K562 (cell line): Measurements from ENCODE around the gene HDAC9. TPM values are rescaled to one million over a fixed set of nuclear protein-coding genes. Genes with fewer than 3 reads are reported as not detected.

Experiments
- ATAC-seq: fragments of 200-7000 bp; cut with Tn5 transposase; 3 replicates; pipeline ENCODE4 v1.9.1; 2020; ENCODE audit warnings: moderate library complexity
- BruUV-seq: library from RNA; stranded (reverse); fragments of 400-500 nt; replicated peaks from 2 replicates; lab custom pipeline; 2021; lab: Mats Ljungman, UMichigan
- CTCF ChIA-PET: fragments of 300-600 bp; formaldehyde crosslinking; extraction: SDS; loops from one replicate; lab custom pipeline; 2021; ENCODE audit warnings: low intra/inter-chr PET ratio; lab: Yijun Ruan, JAX
- POLR2A ChIA-PET: fragments of 300-600, 350-650 bp; sonication (Branson Sonifier 250); formaldehyde crosslinking; extraction: SDS; loops from one replicate; lab custom pipeline; 2021; ENCODE audit warnings: antibody characterized with exemption, inconsistent platforms; lab: Yijun Ruan, JAX
- DNase-seq, 4 experiments: peaks; one replicate each; pipeline versions ENCODE4 v3.0.0 to v3.0.0-alpha.2; 2011 to 2018; ENCODE audit warnings: low spot score in 3 of 4, mixed read lengths in 3 of 4; ENCODE audit errors: extremely low read depth in 1 of 4
- FAIRE-seq: peaks from 2 replicates; lab custom pipeline; 2011; peaks lifted over from hg19 to GRCh38; lab: Jason Lieb, UNC
- H2AFZ ChIP-seq: 2 replicates; pipeline ENCODE4 v1.6.0; 2011; ENCODE audit warnings: low read depth, low read length, control low read depth, inconsistent platforms
- H3K27ac ChIP-seq: fragments of 200-600 bp; 3 replicates; pipeline ENCODE4 v1.8.0; 2011; ENCODE audit warnings: low read depth, mild to moderate bottlenecking, control low read depth, inconsistent platforms, low read length, moderate library complexity, mixed read lengths; ENCODE audit errors: extremely low read depth
- H3K27me3 ChIP-seq, 2 experiments: fragments of 300-600 bp in 1 of 2; 2 replicates in 1 of 2; 3 replicates in 1 of 2; pipeline versions ENCODE4 v1.6.0 to v1.8.0; 2011; ENCODE audit warnings: inconsistent platforms in 2 of 2, low read length in 2 of 2, mild to moderate bottlenecking in 1 of 2, mixed read lengths in 1 of 2, moderate library complexity in 1 of 2; ENCODE audit not compliant: control insufficient read depth in 2 of 2, insufficient read depth in 2 of 2
- H3K36me3 ChIP-seq: fragments of 300-600 bp; 3 replicates; pipeline ENCODE4 v1.8.0; 2011; ENCODE audit warnings: mild to moderate bottlenecking, low read length, inconsistent platforms; ENCODE audit not compliant: control insufficient read depth, insufficient read depth
- H3K4me1 ChIP-seq, 2 experiments: fragments of 200-600 bp in 1 of 2; replicated peaks in 1 of 2; 2 replicates in 1 of 2; 3 replicates in 1 of 2; pipeline versions ENCODE4 v1.5.1 to v1.8.0; 2011; ENCODE audit warnings: inconsistent platforms in 2 of 2, low read length in 2 of 2, mild to moderate bottlenecking in 1 of 2, mixed read lengths in 1 of 2, moderate library complexity in 1 of 2; ENCODE audit not compliant: control insufficient read depth in 2 of 2, insufficient read depth in 2 of 2
- H3K4me2 ChIP-seq: 2 replicates; pipeline ENCODE4 v1.6.1; 2011; ENCODE audit warnings: low read length, control low read depth, inconsistent platforms, mixed read lengths; ENCODE audit not compliant: insufficient read depth
- H3K4me3 ChIP-seq: fragments of 200-600 bp; sonication (generic), shearing (Covaris generic); 2 replicates; pipeline ENCODE4 v1.5.1; 2016; ENCODE audit warnings: control low read depth, inconsistent platforms
- H3K79me2 ChIP-seq: fragments of 200-600 bp; 3 replicates; pipeline ENCODE4 v1.8.0; 2011; ENCODE audit warnings: low read length, inconsistent platforms; ENCODE audit not compliant: control insufficient read depth, insufficient read depth
- H3K9ac ChIP-seq, 2 experiments: 2 replicates each; pipeline versions ENCODE4 v1.6.0 to v1.6.1; 2011; ENCODE audit warnings: low read depth in 2 of 2, low read length in 2 of 2, control low read depth in 1 of 2, inconsistent platforms in 1 of 2, mild to moderate bottlenecking in 1 of 2, mixed read lengths in 1 of 2; ENCODE audit not compliant: insufficient read depth in 1 of 2
- H3K9me1 ChIP-seq: one replicate; pipeline ENCODE4 v1.6.0; 2011; ENCODE audit warnings: inconsistent platforms, mild to moderate bottlenecking, low read length, moderate library complexity; ENCODE audit not compliant: control insufficient read depth, insufficient read depth
- H3K9me3 ChIP-seq: replicated peaks from 2 replicates; pipeline ENCODE4 v1.5.1; 2011; ENCODE audit warnings: low read depth, low read length, inconsistent platforms; ENCODE audit not compliant: control insufficient read depth, insufficient read depth
- H4K20me1 ChIP-seq: replicated peaks from 2 replicates; pipeline ENCODE4 v1.6.1; 2011; ENCODE audit warnings: low read length, inconsistent platforms, mixed read lengths; ENCODE audit not compliant: control insufficient read depth, insufficient read depth
- HMG20B ChIP-seq: fragments of 250-450 bp; sonication (Bioruptor Pico); IDR thresholded peaks from 2 replicates; pipeline ENCODE4 v1.5.0; 2021; ENCODE audit warnings: mild to moderate bottlenecking
- WGBS: fragments of 100-300 bp; shearing (Covaris generic); methylation state at CpG from one replicate; pipeline ENCODE4 v1.1.6; 2016; ENCODE audit warnings: low coverage, mixed read lengths; ENCODE audit not compliant: insufficient coverage; ENCODE audit errors: missing lambda C conversion rate; 5-methylcytosine and 5-hydroxymethylcytosine counted together
- in situ Hi-C: fragments of 300-500 bp; cut with MboI; formaldehyde crosslinking; loops from 4 replicates; pipeline ENCODE4 v1.15.0; 2018; ENCODE audit warnings: inconsistent platforms, mixed read lengths
- intact Hi-C: fragments of 100-400 bp; cut with micrococcal nuclease; formaldehyde crosslinking; loops from 2 replicates; pipeline ENCODE4 v1.14.2; 2022
- polyA plus RNA-seq, 8 experiments: library from polyadenylated mRNA; depleted of rRNA in 4 of 8; stranded (reverse) in 5 of 8; unstranded in 3 of 8; fragments of >200 nt; fragmentation: Nextera tagmentation in 2 of 8; fragmentation: Illumina TruSeq in 1 of 8; extraction: Ambion mirVana in 2 of 8; extraction: Trizol in 1 of 8; gene quantifications; 2 replicates each; pipeline versions ENCODE4 v1.2.1 to v1.2.3, GENCODE V29; 2011 to 2014; ENCODE audit warnings: inconsistent platforms in 1 of 8, missing spikeins in 1 of 8
- total RNA-seq, 7 experiments: library from RNA; depleted of rRNA in 6 of 7; stranded (reverse); fragments of >200 nt in 6 of 7; fragmentation: Illumina TruSeq in 2 of 7; extraction: Trizol in 2 of 7; gene quantifications; 2 replicates each; pipeline versions ENCODE4 v1.2.1 to v1.2.3, GENCODE V29; 2011 to 2021; ENCODE audit warnings: low replicate concordance in 1 of 7
- TF ChIP-seq, protein P1 (sequence below), 3 experiments: IDR thresholded peaks in 2 of 3; conservative IDR thresholded peaks in 1 of 3; 2 replicates each; pipeline ENCODE4 v1.5.1; 2011 to 2012; ENCODE audit warnings: low read length in 3 of 3, mild to moderate bottlenecking in 3 of 3, control low read depth in 2 of 3, improper control_type of control experiment in 1 of 3, inconsistent platforms in 1 of 3, low read depth in 1 of 3, mixed read lengths in 1 of 3, moderate library complexity in 1 of 3; ENCODE audit not compliant: insufficient read depth in 2 of 3

The HDAC9 gene
- total and polyA plus RNA-seq, 9 of the 15 experiments (the other 6 are each of a cell fraction or from before 2014, with no cell fraction given) = 0.08 to 0.91 (median 0.33) TPM

DNA sequence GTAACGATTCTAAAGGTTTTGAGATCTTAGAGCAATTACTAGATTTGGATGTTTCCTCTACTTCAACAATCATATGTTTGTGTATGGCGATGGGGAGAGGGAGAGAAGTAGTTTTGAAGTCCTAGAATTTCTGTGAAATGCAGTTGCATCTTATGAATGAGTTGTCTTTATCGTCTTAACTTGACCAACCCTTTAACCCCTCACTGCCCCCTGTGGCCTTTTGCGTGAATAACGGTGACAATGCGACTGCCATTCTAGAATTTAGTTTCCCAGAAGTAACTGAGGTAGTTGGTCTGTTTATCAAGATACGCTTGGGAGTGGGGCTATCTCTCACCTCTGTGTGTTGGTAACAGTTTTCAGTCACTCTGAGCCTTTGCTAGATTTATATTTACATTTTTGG is 204.6 kb downstream of the HDAC9 start:
- TF ChIP-seq, protein P1, sequence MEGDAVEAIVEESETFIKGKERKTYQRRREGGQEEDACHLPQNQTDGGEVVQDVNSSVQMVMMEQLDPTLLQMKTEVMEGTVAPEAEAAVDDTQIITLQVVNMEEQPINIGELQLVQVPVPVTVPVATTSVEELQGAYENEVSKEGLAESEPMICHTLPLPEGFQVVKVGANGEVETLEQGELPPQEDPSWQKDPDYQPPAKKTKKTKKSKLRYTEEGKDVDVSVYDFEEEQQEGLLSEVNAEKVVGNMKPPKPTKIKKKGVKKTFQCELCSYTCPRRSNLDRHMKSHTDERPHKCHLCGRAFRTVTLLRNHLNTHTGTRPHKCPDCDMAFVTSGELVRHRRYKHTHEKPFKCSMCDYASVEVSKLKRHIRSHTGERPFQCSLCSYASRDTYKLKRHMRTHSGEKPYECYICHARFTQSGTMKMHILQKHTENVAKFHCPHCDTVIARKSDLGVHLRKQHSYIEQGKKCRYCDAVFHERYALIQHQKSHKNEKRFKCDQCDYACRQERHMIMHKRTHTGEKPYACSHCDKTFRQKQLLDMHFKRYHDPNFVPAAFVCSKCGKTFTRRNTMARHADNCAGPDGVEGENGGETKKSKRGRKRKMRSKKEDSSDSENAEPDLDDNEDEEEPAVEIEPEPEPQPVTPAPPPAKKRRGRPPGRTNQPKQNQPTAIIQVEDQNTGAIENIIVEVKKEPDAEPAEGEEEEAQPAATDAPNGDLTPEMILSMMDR (IDR thresholded peaks at IDR 0.05 in 2 of 3, conservative IDR thresholded peaks at IDR 0.05 in 1 of 3; ENCODE audit: insufficient read depth in 2 of 3, low read depth in 1 of 3, low read length in 3 of 3) = peak in 2 of 3 experiments; percentile 7 to 11; a peak in 1 of 6 replicates
- no peak for TF ChIP-seq HMG20B (CRISPR knock-in tag)
- BruUV-seq = no TSS peak
- Histone ChIP-seq H3K9ac (no peak overlapping the region), H3K4me2 (no peak overlapping the region), H3K36me3 (no peaks in the 10 kb centered on the region), H3K27ac (no peak overlapping the region), H2AFZ (no peak overlapping the region), H3K9me3 (no peaks in the 10 kb centered on the region; the same call in 1 of the 2 replicates), H4K20me1 (no peaks in the 10 kb centered on the region), H3K4me3 (no peak overlapping the region), H3K9me1 (no peaks in the 10 kb centered on the region), H3K4me1 (no peaks in the 10 kb centered on the region), H3K27me3 (no peaks in the 10 kb centered on the region), H3K79me2 (no peaks in the 10 kb centered on the region)
- DNase-seq (peak in 1 of 4 experiments; percentile 14), ATAC-seq (no peak), FAIRE-seq (no peak)
- intact Hi-C loops = no loop called here
- POLR2A ChIA-PET = no interaction called here
- in situ Hi-C loops = no loop called here
- CTCF ChIA-PET = no interaction called here
- under 1% methylated on average over 7 of the region's 7 CpGs for WGBS
